ENCODE results near the gene SESN1. TPM values are rescaled to one million over a fixed set of nuclear protein-coding genes. Genes with fewer than 3 reads are reported as not detected.

The SESN1 gene
- total RNA-seq, 1 experiment from 2014 or later = 30.2 TPM

DNA sequence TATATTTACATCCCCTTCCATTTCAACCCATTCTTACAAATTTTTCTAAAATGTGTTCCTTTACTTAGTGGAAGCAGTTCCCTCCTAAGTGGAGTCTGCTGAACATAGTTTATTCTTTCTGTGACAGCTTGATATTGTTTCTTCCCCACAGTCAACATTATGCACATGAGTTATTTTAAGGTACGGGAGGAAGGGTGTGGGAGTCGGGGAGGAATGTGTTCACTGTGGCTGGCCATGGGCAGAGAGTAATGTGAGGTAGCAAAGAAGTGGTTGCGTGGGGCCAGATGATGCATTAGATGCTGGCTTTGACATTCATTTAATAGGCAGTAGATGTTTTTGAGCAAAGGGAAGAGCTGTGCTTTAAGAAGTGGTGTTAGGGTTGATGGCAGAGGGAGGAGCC, 148.0 kb downstream of the SESN1 start (continued):
- TF ChIP-seq TEAD4 (CRISPR knock-in tag; IDR thresholded peaks at IDR 0.05) = no peak
- TF ChIP-seq ZNF671 (CRISPR knock-in tag; IDR thresholded peaks at IDR 0.05) = no peak
- no peak for TF ChIP-seq GTF2I (CRISPR knock-in tag; conservative IDR thresholded peaks at IDR 0.05)

DNA sequence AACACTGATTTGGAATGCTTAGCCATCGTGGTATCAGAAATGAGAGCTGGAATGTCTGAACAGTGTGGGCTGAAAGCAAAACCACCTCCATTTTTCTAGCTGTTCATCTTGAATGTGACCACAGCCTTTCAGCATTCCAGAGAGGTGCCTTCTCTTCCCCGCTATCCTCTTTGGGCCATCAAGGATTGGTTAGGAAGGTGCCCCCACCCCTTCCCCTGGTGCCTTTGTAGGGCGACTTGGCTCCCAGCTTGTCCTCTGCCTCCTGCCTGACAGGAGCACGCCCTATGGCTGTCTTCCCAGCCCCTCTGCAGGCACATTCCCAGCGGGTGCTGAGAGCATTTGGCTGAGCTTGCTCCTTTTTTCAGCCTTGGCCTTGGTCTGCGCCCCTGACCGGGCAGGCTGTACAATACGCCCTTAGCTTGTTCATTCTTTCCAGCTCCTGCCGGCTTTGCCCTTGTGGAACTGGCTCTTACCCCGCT, 148.9 kb downstream of the SESN1 start:
- H3K27me3 Mint-ChIP-seq (ENCODE audit: low read depth) = no peaks in the 10 kb centered on the region; the same call in 1 of the 2 replicates
- ChIA-PET POLR2A (interaction anchor here (0.8 to 1.1 kb wide), 3 partner anchors 10 to 148 kb away, joined by 3 read pairs; no protein-coding TSS in a partner anchor), CTCF (interaction anchor here (0.9 to 1.0 kb wide), 2 partner anchors 22 to 29 kb away, joined by 3 read pairs; no protein-coding TSS in a partner anchor)
- no peaks in the 10 kb centered on the region for H3K36me3 Mint-ChIP-seq
- no peaks in the 10 kb centered on the region for H3K9me3 Mint-ChIP-seq
- DNase-seq (ENCODE audit: low spot score) (peak; percentile 28), ATAC-seq (peak; percentile 89)
- peaks cover 34% of the 10 kb centered on the region for H3K4me1 Mint-ChIP-seq
- no peak for TF ChIP-seq CBFB (CRISPR knock-in tag; IDR thresholded peaks at IDR 0.05; ENCODE audit: low read depth)
- TF ChIP-seq FOXJ3 (CRISPR knock-in tag; IDR thresholded peaks at IDR 0.05; ENCODE audit: borderline replicate concordance) = no peak
- TF ChIP-seq, protein P1, sequence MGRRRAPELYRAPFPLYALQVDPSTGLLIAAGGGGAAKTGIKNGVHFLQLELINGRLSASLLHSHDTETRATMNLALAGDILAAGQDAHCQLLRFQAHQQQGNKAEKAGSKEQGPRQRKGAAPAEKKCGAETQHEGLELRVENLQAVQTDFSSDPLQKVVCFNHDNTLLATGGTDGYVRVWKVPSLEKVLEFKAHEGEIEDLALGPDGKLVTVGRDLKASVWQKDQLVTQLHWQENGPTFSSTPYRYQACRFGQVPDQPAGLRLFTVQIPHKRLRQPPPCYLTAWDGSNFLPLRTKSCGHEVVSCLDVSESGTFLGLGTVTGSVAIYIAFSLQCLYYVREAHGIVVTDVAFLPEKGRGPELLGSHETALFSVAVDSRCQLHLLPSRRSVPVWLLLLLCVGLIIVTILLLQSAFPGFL (CRISPR knock-in tag; IDR thresholded peaks at IDR 0.05; ENCODE audit: borderline replicate concordance) = no peak
- TF ChIP-seq ZNF423 (CRISPR knock-in tag; IDR thresholded peaks at IDR 0.05) = no peak
- no peak for TF ChIP-seq PRRX2 (CRISPR knock-in tag; IDR thresholded peaks at IDR 0.05)
- TF ChIP-seq, protein P2, sequence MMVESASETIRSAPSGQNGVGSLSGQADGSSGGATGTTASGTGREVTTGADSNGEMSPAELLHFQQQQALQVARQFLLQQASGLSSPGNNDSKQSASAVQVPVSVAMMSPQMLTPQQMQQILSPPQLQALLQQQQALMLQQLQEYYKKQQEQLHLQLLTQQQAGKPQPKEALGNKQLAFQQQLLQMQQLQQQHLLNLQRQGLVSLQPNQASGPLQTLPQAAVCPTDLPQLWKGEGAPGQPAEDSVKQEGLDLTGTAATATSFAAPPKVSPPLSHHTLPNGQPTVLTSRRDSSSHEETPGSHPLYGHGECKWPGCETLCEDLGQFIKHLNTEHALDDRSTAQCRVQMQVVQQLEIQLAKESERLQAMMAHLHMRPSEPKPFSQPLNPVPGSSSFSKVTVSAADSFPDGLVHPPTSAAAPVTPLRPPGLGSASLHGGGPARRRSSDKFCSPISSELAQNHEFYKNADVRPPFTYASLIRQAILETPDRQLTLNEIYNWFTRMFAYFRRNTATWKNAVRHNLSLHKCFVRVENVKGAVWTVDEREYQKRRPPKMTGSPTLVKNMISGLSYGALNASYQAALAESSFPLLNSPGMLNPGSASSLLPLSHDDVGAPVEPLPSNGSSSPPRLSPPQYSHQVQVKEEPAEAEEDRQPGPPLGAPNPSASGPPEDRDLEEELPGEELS (CRISPR knock-in tag; IDR thresholded peaks at IDR 0.05) = no peak
- TF ChIP-seq, protein P3, sequence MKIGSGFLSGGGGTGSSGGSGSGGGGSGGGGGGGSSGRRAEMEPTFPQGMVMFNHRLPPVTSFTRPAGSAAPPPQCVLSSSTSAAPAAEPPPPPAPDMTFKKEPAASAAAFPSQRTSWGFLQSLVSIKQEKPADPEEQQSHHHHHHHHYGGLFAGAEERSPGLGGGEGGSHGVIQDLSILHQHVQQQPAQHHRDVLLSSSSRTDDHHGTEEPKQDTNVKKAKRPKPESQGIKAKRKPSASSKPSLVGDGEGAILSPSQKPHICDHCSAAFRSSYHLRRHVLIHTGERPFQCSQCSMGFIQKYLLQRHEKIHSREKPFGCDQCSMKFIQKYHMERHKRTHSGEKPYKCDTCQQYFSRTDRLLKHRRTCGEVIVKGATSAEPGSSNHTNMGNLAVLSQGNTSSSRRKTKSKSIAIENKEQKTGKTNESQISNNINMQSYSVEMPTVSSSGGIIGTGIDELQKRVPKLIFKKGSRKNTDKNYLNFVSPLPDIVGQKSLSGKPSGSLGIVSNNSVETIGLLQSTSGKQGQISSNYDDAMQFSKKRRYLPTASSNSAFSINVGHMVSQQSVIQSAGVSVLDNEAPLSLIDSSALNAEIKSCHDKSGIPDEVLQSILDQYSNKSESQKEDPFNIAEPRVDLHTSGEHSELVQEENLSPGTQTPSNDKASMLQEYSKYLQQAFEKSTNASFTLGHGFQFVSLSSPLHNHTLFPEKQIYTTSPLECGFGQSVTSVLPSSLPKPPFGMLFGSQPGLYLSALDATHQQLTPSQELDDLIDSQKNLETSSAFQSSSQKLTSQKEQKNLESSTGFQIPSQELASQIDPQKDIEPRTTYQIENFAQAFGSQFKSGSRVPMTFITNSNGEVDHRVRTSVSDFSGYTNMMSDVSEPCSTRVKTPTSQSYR (CRISPR knock-in tag; IDR thresholded peaks at IDR 0.05) = no peak
- TF ChIP-seq, protein P4, sequence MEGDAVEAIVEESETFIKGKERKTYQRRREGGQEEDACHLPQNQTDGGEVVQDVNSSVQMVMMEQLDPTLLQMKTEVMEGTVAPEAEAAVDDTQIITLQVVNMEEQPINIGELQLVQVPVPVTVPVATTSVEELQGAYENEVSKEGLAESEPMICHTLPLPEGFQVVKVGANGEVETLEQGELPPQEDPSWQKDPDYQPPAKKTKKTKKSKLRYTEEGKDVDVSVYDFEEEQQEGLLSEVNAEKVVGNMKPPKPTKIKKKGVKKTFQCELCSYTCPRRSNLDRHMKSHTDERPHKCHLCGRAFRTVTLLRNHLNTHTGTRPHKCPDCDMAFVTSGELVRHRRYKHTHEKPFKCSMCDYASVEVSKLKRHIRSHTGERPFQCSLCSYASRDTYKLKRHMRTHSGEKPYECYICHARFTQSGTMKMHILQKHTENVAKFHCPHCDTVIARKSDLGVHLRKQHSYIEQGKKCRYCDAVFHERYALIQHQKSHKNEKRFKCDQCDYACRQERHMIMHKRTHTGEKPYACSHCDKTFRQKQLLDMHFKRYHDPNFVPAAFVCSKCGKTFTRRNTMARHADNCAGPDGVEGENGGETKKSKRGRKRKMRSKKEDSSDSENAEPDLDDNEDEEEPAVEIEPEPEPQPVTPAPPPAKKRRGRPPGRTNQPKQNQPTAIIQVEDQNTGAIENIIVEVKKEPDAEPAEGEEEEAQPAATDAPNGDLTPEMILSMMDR (IDR thresholded peaks at IDR 0.05) = no peak
- TF ChIP-seq JUN (CRISPR knock-in tag; IDR thresholded peaks at IDR 0.05) = no peak
- no peak for TF ChIP-seq ZNF138 (CRISPR knock-in tag; conservative IDR thresholded peaks at IDR 0.05)
- TF ChIP-seq, protein P5, sequence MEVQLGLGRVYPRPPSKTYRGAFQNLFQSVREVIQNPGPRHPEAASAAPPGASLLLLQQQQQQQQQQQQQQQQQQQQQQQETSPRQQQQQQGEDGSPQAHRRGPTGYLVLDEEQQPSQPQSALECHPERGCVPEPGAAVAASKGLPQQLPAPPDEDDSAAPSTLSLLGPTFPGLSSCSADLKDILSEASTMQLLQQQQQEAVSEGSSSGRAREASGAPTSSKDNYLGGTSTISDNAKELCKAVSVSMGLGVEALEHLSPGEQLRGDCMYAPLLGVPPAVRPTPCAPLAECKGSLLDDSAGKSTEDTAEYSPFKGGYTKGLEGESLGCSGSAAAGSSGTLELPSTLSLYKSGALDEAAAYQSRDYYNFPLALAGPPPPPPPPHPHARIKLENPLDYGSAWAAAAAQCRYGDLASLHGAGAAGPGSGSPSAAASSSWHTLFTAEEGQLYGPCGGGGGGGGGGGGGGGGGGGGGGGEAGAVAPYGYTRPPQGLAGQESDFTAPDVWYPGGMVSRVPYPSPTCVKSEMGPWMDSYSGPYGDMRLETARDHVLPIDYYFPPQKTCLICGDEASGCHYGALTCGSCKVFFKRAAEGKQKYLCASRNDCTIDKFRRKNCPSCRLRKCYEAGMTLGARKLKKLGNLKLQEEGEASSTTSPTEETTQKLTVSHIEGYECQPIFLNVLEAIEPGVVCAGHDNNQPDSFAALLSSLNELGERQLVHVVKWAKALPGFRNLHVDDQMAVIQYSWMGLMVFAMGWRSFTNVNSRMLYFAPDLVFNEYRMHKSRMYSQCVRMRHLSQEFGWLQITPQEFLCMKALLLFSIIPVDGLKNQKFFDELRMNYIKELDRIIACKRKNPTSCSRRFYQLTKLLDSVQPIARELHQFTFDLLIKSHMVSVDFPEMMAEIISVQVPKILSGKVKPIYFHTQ (CRISPR knock-in tag; IDR thresholded peaks at IDR 0.05) = no peak
- TF ChIP-seq, protein P6, sequence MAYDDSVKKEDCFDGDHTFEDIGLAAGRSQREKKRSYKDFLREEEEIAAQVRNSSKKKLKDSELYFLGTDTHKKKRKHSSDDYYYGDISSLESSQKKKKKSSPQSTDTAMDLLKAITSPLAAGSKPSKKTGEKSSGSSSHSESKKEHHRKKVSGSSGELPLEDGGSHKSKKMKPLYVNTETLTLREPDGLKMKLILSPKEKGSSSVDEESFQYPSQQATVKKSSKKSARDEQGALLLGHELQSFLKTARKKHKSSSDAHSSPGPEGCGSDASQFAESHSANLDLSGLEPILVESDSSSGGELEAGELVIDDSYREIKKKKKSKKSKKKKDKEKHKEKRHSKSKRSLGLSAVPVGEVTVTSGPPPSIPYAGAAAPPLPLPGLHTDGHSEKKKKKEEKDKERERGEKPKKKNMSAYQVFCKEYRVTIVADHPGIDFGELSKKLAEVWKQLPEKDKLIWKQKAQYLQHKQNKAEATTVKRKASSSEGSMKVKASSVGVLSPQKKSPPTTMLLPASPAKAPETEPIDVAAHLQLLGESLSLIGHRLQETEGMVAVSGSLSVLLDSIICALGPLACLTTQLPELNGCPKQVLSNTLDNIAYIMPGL (CRISPR knock-in tag; IDR thresholded peaks at IDR 0.05) = no peak
- TF ChIP-seq ZNF219 (CRISPR knock-in tag; IDR thresholded peaks at IDR 0.05; ENCODE audit: borderline replicate concordance) = no peak
- no peak for TF ChIP-seq ZNF317 (CRISPR knock-in tag; IDR thresholded peaks at IDR 0.05; ENCODE audit: borderline replicate concordance, low read depth)
- TF ChIP-seq, protein P7, sequence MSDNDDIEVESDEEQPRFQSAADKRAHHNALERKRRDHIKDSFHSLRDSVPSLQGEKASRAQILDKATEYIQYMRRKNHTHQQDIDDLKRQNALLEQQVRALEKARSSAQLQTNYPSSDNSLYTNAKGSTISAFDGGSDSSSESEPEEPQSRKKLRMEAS (CRISPR knock-in tag; IDR thresholded peaks at IDR 0.05) = no peak
- no peak overlapping the region for H3K4me3 Mint-ChIP-seq
- H3K27ac Mint-ChIP-seq = no peak overlapping the region
